Effector CD8-positive, alpha-beta T cell (primary cell): ENCODE data around the gene CHST12.
"Not testable (repeated sequence)": the region's sequence is repeated elsewhere in the genome, so short reads cannot be mapped to it uniquely, and the experiment has no call there.

ENCODE experiments used
- DNase-seq: peaks from one replicate; lab custom pipeline; 2025; lab: John Stamatoyannopoulos, UW
- total RNA-seq, 4 experiments: gene quantifications; one replicate each; lab custom pipeline; 2026; lab: John Stamatoyannopoulos, UW

CHST12 gene
- total RNA-seq: 52.4 to 157 (median 96.3) reads per million in 4 experiments

DNA sequence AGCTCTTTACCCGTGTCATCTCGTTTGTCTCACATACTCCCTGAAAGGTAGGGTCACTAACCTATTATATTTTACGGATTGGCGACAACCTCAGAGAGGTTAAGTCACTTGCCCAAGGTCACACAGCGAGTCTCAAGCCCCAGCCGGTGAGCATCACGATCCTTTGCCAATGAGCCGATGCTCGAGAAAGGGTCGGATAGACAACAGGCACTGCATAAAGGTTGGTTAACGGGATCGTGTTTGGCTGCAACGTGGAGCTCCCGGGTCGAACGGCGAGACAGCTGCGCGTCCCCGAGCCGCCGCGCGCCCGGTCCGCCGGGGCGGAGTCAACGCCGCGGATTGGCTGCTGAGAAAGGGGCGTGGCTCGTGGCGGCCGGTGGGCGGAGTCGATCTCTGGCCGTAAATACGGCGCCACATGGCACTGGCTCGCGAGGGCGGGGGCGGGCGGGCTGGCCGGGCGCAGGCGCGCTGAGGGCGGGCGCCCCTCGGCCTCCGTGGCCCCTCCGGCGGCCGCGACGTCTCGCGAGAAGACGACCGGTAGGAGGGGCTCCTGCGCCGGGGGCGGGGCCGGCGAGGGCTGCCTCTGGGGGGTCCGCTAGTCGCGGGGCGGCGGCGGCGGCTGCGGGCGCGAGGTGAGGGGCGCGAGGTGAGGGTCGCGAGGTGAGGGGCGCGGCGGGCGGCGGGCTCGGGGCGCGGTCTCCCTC is at the start of gene CHST12:
Gene CHST12 (plus strand): TSS at position 598 of the 704 bp plus-strand sequence. CDS start 29,029 bp downstream, outside the sequence.
- DNase-seq: peak; percentile 95

DNA sequence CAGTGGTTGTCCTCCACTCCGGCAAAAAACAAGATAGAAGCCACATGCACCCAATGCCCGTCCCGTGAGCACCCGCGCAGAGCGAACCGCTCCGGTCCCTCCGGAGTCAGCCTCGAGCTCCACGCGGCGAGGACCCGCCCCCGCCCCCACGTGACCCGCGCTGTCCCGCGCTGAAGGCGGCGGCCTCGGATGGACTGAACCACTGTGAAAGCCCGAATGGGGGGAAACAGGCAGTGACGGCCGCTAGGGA is 49.5 kb upstream of the CHST12 start:
- peak; percentile 84 for DNase-seq

DNA sequence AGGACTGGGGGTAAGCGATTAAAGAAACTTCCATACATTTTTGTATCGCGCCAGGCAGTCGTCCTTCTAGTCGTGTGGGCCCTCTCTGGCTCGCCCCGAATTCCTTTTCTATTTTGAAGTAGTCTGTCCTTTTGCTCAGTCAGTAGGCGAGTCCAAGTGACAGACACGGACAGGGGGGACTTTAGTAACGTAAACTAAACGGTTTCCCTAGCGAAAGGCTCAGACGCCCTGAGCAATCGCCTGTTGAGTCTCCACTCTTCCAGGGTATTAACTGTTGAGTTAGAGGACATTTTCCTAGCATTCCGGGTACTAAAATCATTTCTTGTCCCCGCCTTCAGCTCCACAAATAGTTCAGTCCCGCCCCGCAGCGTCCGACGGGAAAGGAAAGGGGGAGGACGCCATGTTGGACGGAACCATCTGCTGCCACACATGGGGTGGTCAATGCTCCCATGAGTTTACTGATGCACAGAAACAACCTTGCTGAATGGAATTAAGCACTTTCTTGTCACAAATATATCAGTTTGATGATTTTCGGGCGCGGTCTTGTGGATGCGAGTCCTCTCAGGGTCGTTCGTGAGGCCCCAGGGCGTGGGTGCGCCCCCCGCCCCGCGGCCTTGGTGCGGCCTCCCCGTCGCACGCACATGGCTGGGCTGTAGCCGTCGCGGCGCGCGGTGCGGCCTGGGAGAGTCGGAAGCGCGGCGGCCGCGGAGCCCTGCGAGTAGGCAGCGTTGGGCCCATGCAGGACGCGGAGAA is 49.0 kb upstream of the CHST12 start, which contains the start of gene EIF3B:
Gene EIF3B (plus strand): TSS at position 642 of the 753 bp plus-strand sequence. CDS start 95 bp downstream, at position 737.
- peak; percentile 86 for DNase-seq

DNA sequence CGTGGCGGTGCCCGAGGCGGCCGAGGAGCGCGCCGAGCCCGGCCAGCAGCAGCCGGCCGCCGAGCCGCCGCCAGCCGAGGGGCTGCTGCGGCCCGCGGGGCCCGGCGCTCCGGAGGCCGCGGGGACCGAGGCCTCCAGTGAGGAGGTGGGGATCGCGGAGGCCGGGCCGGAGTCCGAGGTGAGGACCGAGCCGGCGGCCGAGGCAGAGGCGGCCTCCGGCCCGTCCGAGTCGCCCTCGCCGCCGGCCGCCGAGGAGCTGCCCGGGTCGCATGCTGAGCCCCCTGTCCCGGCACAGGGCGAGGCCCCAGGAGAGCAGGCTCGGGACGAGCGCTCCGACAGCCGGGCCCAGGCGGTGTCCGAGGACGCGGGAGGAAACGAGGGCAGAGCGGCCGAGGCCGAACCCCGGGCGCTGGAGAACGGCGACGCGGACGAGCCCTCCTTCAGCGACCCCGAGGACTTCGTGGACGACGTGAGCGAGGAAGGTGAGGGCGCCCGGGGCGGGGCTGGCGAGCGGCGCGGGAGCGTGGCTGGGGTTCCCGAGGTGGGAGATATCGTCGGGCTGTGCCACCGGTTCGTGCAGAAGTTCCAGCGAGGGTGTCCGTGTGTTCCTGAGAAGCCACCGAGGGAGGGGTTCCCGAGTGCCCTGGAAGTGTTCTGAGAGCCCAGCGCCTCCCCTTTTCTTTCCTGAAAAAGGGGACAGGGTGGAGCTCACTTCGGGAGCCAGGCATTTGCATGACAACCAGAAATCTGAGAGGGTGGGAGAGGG is 48.3 kb upstream of the CHST12 start:
- no peak for DNase-seq

DNA sequence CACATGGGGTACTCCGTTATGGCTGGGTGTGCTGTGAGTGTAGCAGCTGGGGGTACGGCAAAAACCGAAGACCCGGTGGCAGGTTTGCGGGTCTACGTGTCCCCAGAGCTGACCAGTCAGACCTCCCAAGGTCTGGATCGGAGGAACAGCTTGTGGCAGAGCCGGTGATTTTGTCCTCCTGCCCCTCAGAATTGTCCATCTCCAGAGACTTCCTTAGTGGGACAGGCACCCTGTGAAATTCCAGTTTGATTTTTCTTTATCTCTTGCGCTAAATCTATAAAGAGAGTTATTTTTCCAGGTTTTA is 47.8 kb upstream of the CHST12 start:
- DNase-seq: no peak

DNA sequence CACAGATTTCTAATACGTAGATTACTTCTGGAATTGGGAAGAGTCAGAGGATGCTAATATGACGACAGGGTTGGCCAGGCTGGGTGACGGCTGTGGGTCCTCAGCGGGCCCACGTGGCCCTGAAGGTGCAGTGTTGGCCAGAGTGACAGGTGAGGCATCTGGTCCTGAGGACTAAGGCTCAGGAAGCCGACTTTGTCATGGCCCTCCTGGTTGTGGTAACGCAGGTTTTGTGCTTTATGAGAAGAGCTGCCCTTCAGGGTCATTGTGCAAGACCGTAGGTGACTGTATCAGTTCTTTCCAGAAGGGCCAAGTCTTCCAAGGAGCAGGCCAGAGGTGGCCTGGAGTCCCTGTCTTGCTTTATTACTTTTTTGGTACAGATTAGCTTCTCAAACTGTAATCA is 46.2 kb upstream of the CHST12 start:
- no peak for DNase-seq

DNA sequence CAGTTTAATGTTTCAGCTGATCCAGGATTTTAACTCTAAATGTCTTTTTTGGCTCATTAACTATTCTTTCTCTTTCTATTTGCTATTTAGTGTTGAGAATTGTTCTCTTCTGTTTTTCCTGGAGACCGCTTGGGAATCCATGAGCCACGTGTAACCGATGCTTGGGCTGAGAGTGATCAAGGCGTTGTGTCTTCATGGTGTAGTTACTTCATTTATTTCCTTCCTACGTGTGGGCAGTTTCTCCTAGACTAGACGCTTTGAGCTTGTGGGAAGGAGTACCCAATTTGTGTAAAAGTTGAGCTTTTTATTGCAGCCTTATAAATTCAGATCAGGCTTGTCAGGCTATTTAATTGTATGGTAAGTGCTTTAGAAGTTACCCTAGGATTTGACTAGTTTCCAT is 45.8 kb upstream of the CHST12 start:
- no peak for DNase-seq

DNA sequence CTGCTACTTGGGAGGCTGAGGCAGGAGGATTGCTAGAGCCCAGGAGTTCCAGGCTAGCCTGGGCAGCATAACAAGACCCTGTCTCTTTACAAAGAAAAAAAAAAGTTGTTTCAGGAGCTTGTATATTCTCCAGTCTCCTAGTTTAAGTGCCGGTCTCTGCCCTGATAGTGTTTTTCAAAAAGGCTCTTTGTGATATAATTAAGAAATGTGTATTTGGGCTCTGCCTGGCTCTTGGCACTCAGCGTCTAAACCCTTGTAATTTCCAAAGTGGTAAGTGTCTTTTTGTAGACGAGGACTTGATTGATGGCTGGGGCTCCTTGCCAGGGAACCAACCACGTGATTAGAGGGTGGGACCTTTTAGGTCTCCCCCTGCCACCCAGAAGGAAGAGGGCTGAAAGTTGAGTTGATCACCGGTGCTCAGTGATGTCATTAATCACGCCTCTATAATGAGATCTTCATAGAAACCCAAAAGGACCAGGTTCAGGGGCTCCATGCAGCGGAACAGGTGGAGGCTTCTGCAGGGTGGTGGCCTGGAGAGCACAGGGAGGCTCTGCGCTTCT is 44.4 kb upstream of the CHST12 start:
- DNase-seq: no peak

DNA sequence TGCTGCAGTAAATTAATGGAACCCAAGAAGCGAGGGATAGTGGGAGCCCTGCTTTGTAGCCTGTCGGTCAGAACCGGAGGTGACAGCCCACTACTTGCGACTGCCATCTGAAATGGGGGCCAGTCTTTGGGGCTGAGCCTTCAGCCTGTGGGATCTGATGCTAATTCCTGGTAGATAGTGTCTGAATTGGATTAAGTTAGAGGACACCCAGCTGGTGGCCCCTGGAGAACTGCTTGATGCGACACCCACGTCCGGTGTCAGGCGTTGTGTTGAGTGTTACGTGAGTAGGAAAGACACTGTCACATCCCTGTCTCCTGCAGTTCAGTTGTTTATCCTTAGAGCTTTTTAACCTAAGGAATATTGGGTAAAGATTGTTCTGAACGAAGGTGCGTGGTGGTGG is 43.8 kb upstream of the CHST12 start:
- no peak for DNase-seq

DNA sequence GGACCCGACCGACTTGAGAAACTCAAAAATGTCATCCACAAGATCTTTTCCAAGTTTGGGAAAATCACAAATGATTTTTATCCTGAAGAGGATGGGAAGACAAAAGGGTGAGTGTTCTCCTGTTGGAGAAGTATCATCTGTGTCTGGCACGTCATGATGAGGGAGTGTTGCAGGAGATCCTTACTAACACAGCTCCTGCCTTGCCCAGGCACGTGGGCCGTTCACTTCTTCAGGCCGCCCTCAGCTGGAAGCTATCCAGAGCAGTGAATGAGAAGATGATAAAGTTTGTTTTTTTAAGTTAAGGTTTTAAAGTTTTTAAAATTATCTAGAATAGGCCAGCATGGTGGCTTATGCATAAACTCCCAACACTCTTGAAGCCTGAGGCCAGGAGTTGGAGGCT is 42.6 kb upstream of the CHST12 start:
- no peak for DNase-seq

DNA sequence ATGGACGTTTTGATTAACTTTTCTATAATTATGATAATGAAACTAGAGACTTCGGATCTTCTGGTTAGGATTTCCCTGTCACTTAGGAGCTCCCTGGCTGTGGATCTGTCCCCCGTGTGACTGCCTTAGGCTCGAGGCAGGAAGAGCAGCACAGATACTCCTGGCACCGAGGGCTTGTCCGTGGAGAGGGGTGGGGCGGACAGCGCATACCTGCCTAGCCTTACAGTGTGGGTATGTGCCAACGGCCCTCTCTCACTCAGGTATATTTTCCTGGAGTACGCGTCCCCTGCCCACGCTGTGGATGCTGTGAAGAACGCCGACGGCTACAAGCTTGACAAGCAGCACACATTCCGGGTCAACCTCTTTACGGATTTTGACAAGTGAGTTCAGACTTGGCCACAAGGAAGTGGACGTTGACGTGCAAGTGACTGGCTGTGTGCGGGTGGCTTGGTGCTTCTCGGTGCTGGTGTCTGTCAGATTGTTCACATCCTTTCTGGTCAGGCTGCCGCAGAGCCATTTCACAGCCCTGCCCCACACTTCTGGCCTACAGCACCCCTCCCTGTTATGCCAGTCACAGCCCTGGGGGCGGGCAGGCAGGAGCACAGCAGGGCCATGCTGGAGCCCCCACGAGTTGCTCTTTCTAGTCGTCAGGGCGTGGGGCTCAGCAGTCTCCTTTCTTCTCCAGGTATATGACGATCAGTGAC is 40.9 kb upstream of the CHST12 start:
- DNase-seq: no peak

DNA sequence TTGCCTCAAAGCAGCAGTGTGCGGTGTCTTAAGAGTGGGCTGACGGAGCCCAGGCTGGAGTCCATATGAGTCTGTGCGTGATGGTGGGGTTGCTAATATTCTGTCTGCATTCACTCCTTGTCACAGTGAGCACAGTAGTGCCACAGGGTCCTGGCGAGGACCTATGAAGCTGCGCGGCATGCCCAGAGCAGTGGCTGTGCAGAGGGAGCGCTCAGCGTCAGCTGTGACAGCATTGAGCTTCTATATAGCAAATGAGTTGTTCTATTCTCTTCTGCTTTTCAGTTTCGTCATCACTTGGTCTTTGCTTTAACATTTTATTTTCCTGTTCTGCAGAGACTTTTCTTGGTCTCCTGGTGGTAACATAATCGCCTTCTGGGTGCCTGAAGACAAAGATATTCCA is 34.3 kb upstream of the CHST12 start:
- DNase-seq: no peak

DNA sequence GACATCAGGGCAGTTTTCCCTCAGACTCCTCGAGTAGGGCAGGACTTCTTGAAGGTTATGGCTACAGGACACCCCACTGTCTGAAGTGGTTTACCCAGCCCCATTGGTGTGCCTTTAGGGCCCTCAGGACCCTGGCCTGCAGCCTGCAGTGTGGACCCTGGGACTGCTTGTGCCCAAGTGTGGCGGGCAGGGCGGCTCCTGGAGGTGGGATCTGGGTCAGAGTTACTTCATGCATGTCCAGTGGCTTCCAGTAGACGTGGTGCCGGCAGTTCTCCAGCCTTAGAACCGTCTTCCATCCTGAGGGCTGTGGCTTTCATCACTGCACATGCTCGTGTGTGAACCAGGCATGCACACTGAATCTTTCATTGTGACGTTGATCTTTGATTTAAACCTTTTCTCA is 32.1 kb upstream of the CHST12 start:
- no peak for DNase-seq

DNA sequence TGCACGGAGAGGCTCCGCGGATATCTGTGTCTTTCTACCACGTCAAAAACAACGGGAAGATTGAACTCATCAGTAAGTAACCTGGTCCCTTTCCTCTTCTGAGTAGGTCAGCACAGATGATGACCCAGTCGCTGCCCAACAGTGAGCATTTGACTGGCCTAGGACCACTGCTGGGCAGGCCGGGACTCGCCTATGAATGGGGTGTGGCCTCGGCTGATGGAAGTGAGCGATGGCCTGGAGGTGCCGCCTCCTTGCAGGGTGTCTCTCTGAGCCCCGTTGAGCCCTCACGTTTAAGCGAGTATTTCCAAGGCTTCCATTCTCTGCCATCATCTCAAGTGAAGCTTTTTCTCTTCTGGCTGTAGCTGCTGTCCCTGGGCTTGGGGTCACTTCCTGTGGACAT is 30.7 kb upstream of the CHST12 start:
- DNase-seq: no peak

DNA sequence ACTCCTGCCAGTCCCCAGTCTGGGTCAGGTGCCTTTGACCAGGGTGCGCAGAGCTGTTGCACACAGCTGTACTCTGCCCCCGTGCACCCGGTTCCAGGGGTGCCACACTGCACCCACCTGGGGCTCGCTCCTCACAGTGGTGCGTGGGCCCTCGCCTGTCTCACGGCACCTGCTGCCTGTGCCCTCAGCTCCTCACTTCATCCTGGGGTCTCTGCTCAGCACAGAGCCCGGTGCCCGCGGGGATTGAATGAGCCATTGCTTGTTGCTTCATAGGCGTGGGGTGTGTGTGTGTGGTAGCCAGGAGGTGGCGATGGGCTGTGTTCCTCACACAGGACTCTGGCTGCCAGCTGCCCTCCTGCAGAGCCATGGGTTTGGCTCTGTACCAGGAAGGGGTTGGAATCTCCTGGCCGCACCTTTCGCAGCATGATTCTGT is 30.3 kb upstream of the CHST12 start:
- no peak for DNase-seq

DNA sequence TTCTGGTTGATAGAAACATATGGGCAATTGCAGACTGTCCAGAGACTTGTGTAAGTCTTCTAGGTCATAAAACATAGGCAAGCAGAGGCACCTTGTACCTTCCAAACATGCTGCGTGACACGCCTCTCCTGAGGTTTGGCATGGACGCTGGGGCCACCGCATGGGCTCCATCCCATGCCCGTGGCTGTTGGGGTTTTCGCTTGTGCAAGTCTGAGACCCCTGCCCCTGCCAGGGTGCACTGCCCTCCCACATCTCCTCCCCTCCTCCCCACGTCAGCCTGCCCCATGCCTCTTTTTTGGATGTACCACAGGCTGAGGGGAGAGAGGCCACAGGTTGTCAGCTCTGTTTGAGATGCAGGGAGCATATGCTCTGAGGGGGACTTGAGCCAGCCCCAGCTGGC is 29.8 kb upstream of the CHST12 start:
- DNase-seq: no peak

DNA sequence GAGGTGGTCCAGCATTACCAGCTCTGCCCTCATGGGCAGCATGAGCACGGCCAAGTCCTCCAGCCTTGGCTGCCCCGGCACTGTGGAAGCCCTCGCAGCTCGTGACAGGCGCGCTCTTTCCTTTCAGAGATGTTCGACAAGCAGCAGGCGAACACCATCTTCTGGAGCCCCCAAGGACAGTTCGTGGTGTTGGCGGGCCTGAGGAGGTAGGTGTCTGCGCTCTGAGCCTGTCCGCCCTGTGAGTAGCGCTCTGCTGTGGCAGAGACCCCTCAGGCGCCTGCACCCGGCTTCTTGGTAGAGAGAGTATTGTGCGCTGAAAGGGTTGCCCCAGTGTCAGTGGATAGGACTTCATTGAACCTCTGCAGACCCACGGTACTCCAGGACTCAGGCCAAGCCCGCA is 29.0 kb upstream of the CHST12 start:
- no peak for DNase-seq

DNA sequence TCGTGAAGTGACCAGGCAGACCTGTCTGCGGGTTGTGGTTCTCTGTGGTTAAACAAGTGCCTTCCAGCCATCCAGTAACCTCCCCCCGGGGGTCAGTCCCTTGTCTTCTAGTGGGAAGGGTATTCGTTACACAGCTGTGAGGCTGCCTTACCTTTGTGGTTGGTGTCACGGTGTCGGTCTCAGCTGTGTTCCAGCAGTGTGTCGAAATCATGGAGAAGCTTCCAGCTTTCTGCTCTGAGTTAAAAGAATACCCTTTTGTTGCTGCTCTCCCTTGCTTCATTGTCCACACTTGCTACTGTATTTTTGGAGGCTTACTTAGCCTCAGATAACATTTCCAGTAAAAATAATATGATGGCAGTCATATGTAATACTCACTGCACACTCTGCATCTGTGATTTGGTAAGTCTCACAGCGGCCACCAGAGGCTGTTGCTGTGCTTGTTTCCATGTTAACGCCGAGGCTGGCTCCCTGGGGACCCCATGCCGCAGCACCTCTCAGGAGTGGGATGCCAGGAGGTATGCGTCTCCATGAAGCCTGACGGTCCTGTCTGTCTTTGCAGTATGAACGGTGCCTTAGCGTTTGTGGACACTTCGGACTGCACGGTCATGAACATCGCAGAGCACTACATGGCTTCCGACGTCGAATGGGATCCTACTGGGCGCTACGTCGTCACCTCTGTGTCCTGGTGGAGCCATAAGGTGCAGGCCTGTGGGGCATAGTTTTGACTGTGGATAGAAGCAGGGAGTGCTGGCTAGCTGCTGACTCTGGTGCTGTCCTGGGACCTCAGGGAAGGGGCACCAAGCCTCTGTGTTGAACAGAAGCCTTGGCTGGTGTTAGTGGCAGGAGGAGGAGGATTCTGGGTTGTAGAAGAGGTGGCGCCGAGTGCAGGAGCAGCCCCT is 28.3 kb upstream of the CHST12 start:
- DNase-seq: no peak

DNA sequence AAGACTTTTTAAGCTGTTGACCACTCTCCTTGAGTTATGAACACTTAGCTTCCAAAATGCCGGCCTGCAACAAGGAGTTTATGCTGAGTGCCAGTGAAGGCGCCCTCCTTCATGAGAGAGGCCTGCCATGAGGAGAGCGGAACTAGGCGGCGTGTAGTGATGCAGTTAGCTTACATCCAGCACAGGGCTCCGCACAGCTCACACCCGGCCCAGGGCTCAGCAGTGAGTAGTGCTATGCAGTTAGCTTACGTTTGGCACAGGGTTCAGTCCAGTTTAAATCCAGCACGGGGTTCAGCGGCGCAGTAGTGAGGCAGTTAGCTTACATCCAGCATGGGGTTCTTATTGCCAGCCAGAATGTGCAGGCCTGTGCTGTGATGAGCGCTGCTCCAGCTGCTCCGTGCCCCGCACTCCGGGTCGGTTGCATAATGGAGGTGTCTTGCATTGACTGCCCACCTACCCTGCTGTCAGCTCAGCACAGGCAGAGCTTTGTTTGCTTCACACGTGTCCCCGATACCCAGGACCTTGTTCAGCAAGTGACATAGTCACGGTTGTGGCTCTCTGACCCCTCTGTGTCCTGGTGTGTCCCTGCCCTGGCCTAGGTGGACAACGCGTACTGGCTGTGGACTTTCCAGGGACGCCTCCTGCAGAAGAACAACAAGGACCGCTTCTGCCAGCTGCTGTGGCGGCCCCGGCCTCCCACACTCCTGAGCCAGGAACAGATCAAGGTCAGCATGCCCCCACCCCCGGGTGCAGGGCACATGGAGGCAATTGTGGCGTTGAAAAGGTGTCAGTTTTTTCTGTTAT is 26.9 kb upstream of the CHST12 start:
- DNase-seq: no peak

DNA sequence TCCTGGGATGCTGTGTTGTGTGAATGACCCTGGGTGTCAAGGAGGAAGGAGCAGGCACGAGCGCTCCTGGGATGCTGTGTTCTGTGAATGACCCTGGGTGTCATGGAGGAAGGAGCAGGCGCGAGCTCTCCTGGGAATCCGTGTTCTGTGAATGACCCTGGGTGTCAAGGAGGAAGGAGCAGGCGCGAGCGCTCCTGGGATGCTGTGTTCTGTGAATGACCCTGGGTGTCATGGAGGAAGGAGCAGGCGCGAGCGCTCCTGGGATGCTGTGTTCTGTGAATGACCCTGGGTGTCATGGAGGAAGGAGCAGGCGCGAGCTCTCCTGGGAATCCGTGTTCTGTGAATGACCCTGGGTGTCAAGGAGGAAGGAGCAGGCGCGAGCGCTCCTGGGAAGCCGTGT is 25.9 kb upstream of the CHST12 start:
- not testable (repeated sequence) for DNase-seq
